ENCODE measurements around the gene LCN6.
A peak's percentile ranks its signal among the peaks of the same experiment; 100 is the strongest.

The LCN6 gene

DNA sequence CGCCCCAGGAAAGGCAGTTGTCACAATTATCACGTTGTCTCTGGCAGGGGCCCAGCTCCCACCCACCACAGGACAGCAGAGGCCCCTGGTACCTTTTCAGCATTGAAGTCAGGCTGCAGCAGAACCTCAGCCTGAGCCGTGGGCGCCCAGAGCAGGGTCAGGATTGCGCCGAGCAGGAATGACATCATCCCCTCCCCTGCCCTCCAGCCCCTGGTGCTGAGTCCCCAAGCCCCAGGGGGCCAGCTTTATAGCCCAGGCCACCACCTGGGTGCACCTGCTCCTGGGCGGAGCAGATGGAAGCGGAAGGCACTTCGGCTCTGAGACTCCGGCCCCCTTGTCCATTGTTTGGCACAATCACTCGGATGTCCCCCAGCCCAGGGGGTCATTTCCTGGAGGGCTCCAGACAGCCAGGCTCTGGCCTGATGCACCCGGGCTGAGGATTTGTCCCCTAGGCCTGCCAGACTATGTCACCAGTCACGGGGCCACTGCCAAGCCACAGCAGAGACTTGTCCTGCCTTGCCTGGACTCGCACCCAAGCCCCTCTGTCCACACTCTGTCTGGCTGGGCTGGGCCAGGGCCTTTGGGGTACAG, 16.1 kb upstream of the LCN6 start, which contains the start of gene LCN15:
Gene LCN15, minus strand, starts transcription at position 218 of the 591 bp plus-strand sequence. Its CDS starts 30 bp downstream, at position 188.
- Histone ChIP-seq H3K36me3 (ENCODE audit: insufficient read depth) (no peaks in the 10 kb centered on the region), H4K20me1 (ENCODE audit: insufficient read depth) (no peaks in the 10 kb centered on the region), H2AFZ (ENCODE audit: low read depth) (no peak within 1 kb of the TSS), H3K9ac (no peak within 1 kb of the TSS), H3K27ac (no peak within 1 kb of the TSS), H3K79me2 (ENCODE audit: insufficient read depth, low read depth) (no peaks in the 10 kb centered on the region), H3K4me3 (IDR thresholded peaks at IDR 0.05; ENCODE audit: insufficient read depth, low read depth, low read length) (no peak within 1 kb of the TSS), H3K4me1 (ENCODE audit: low read depth, poor library complexity, severe bottlenecking) (peaks cover 58% of the 10 kb centered on the region), H3K4me2 (peak within 1 kb of the TSS; percentile 73), H3K27me3 (ENCODE audit: insufficient read depth, low read depth) (peaks cover 26% of the 10 kb centered on the region)
- TF ChIP-seq, protein P1, sequence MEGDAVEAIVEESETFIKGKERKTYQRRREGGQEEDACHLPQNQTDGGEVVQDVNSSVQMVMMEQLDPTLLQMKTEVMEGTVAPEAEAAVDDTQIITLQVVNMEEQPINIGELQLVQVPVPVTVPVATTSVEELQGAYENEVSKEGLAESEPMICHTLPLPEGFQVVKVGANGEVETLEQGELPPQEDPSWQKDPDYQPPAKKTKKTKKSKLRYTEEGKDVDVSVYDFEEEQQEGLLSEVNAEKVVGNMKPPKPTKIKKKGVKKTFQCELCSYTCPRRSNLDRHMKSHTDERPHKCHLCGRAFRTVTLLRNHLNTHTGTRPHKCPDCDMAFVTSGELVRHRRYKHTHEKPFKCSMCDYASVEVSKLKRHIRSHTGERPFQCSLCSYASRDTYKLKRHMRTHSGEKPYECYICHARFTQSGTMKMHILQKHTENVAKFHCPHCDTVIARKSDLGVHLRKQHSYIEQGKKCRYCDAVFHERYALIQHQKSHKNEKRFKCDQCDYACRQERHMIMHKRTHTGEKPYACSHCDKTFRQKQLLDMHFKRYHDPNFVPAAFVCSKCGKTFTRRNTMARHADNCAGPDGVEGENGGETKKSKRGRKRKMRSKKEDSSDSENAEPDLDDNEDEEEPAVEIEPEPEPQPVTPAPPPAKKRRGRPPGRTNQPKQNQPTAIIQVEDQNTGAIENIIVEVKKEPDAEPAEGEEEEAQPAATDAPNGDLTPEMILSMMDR (conservative IDR thresholded peaks at IDR 0.05; ENCODE audit: low read depth, low read length): no peak

DNA sequence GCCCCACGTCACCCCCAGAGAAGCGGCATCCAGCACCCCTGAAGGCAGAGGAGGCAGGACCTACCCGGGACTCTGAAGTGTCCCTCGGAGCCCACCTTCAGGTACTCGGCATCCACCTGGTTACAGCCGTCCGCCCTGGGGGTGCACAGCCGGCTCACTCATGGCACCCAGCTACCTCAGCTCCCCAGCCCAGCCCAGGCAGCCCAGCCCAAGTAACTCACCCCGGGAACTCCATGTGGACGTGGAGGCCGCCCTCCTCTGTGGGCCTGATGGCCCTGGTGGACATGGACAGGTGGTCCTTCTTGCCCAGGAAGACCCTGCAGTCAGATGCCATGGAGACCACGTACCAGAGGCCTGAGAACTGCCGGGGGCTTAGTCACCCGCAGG, 15.3 kb upstream of the LCN6 start:
- no peak overlapping the region for H2AFZ ChIP-seq (ENCODE audit: low read depth)
- TF ChIP-seq, protein P1 (conservative IDR thresholded peaks at IDR 0.05; ENCODE audit: low read depth, low read length): no peak
- H3K4me3 ChIP-seq (IDR thresholded peaks at IDR 0.05; ENCODE audit: insufficient read depth, low read depth, low read length): no peak overlapping the region
- H3K9ac ChIP-seq: no peak overlapping the region
- H3K27ac ChIP-seq: no peak overlapping the region
- H3K79me2 ChIP-seq (ENCODE audit: insufficient read depth, low read depth): no peaks in the 10 kb centered on the region
- no peaks in the 10 kb centered on the region for H3K36me3 ChIP-seq (ENCODE audit: insufficient read depth)
- H3K27me3 ChIP-seq (ENCODE audit: insufficient read depth, low read depth): peaks cover 26% of the 10 kb centered on the region
- no peak overlapping the region for H3K4me2 ChIP-seq
- H4K20me1 ChIP-seq (ENCODE audit: insufficient read depth): no peaks in the 10 kb centered on the region
- H3K4me1 ChIP-seq (ENCODE audit: low read depth, poor library complexity, severe bottlenecking): peaks cover 56% of the 10 kb centered on the region

DNA sequence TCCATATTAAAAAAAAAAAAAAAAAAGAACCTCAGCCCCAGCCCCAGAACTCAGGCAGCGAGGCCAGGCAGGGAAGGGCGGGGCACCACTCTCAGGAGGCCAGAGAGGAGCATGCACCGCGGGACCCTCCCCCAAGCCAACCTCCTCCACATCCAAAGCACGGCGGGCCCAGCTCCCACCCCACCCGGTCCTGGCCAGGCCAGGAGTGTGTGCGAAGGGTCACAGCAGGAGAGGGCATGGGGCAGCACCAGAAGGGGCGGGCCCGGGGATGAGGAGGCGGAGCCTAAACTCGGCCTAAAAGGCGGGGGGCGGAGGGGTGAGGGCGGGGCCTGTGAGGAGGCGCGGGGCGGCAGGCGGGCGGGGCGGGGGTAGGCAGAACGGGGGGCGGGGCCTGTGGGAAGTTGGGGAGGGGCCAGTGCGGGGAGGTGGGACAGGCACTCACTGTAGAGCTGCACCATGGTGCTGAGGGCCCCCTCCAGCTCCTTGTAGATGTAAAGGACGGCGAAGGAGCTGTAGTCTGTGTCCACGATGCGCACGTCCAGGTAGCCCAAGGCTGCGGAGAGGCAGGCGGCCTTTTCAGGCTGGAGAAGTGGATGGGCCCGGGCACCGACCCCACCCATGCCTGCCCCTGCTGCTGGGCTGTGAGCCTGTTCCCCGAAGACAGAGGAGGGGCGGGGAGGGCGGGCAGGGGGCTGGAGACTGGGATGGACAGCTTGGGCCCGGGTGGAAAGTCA, 14.8 kb upstream of the LCN6 start:
- Histone ChIP-seq H3K36me3 (ENCODE audit: insufficient read depth) (no peaks in the 10 kb centered on the region), H3K4me1 (ENCODE audit: low read depth, poor library complexity, severe bottlenecking) (peaks cover 52% of the 10 kb centered on the region), H3K79me2 (ENCODE audit: insufficient read depth, low read depth) (no peaks in the 10 kb centered on the region), H3K27me3 (ENCODE audit: insufficient read depth, low read depth) (peaks cover 28% of the 10 kb centered on the region), H4K20me1 (ENCODE audit: insufficient read depth) (no peaks in the 10 kb centered on the region), H2AFZ (ENCODE audit: low read depth) (peak overlapping the region; percentile 44; the same call in 1 of the 2 replicates), H3K4me3 (IDR thresholded peaks at IDR 0.05; ENCODE audit: insufficient read depth, low read depth, low read length) (no peak overlapping the region), H3K27ac (no peak overlapping the region), H3K4me2 (peak overlapping the region; percentile 36; the same call in 1 of the 2 replicates), H3K9ac (no peak overlapping the region)
- TF ChIP-seq, protein P1 (conservative IDR thresholded peaks at IDR 0.05; ENCODE audit: low read depth, low read length): no peak

DNA sequence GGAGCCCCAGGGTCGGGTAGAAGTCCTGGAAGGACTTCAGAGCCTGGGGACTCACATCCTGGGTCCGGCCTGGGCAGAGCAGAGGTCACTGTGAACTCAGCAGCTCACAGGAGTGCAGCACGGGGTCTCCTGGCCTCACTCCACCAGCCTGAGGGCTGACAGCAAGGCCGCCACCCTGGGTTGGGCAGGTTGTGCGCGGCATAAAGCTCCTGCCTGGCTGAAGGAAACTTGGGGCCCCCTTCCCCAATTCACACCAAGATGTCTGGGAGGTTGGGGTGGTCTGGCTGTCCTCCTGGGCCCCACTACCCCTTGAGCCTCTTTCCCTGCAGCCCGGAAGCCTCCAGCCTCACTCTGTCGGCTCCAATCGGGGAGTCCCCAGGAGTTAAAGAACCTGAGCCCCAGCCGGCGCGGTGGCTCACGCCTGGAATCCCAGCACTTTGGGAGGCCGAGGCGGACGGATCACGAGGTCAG, 13.9 kb upstream of the LCN6 start:
- TF ChIP-seq, protein P1 (conservative IDR thresholded peaks at IDR 0.05; ENCODE audit: low read depth, low read length): no peak
- H3K27me3 ChIP-seq (ENCODE audit: insufficient read depth, low read depth): peaks cover 28% of the 10 kb centered on the region
- no peaks in the 10 kb centered on the region for H3K36me3 ChIP-seq (ENCODE audit: insufficient read depth)
- H3K9ac ChIP-seq: no peak overlapping the region
- H3K27ac ChIP-seq: no peak overlapping the region
- H3K4me3 ChIP-seq (IDR thresholded peaks at IDR 0.05; ENCODE audit: insufficient read depth, low read depth, low read length): no peak overlapping the region
- no peak overlapping the region for H3K4me2 ChIP-seq
- peaks cover 44% of the 10 kb centered on the region for H3K4me1 ChIP-seq (ENCODE audit: low read depth, poor library complexity, severe bottlenecking)
- H3K79me2 ChIP-seq (ENCODE audit: insufficient read depth, low read depth): no peaks in the 10 kb centered on the region
- H4K20me1 ChIP-seq (ENCODE audit: insufficient read depth): no peaks in the 10 kb centered on the region
- no peak overlapping the region for H2AFZ ChIP-seq (ENCODE audit: low read depth)

All from KMS-11 (cell line).